SK-N-SH treated with all-trans-retinoic acid at 6 μM for 48 hours (cell line): Measurements from ENCODE around the gene ZNF518B.

Source experiments
- ARNTL ChIP-seq: fragments of 450-650 bp; formaldehyde crosslinking; IDR thresholded peaks from 2 replicates; pipeline ENCODE4 v1.5.0; 2020; ENCODE audit warnings: low read depth, mild to moderate bottlenecking, moderate library complexity, borderline replicate concordance
- PPARA ChIP-seq: fragments of 250-450 bp; sonication (Bioruptor Pico); IDR thresholded peaks from 2 replicates; pipeline ENCODE4 v1.5.0; 2020; ENCODE audit warnings: mild to moderate bottlenecking, borderline replicate concordance
- TOX ChIP-seq: fragments of 250-450 bp; sonication (Bioruptor Pico); IDR thresholded peaks from 2 replicates; pipeline ENCODE4 v1.8.0; 2021; ENCODE audit warnings: mild to moderate bottlenecking, moderate library complexity, borderline replicate concordance

DNA sequence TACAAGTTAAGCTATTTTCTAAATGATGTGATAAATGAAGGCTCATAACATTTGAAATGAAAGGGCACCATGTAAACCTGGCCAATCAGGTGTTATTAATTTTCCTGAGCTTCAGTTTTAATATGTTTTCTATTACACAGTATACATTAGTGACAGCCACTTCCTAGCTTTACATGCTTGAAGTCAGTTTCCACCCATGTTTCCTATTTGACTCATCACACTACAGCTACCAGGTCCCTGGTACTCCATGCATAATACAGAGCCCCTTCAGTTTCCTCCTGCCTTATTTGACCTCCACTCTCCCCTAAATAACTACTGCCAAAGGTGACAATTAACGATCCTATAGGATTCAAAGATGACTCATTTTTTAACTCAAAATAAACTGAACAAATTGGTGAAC, 18.3 kb downstream of the ZNF518B start:
- TF ChIP-seq TOX (CRISPR knock-in tag), result no peak
- no peak for TF ChIP-seq PPARA (CRISPR knock-in tag)
- no peak for TF ChIP-seq ARNTL (CRISPR knock-in tag)
